H1 (cell line): ENCODE results near the gene GRIK4. TPM values are rescaled to one million over a fixed set of nuclear protein-coding genes. Genes with fewer than 3 reads are reported as not detected.

Experiments
- CTCF ChIA-PET: fragments of 300-600 bp; sonication (Branson Sonifier 250); formaldehyde crosslinking; loops from one replicate; lab custom pipeline; 2021; ENCODE audit not compliant: partially characterized antibody; lab: Charles Lee
- POLR2A ChIA-PET: fragments of 300-600 bp; sonication (Branson Sonifier 250); formaldehyde crosslinking; loops from one replicate; lab custom pipeline; 2021; ENCODE audit warnings: inconsistent platforms; ENCODE audit not compliant: partially characterized antibody; lab: Charles Lee
- DNase-seq, 2 experiments: peaks; one replicate each; pipeline versions ENCODE4 v3.0.0 to v3.0.0-alpha.2; 2010 to 2022; ENCODE audit warnings: low spot score in 2 of 2, low read depth in 1 of 2, mixed read lengths in 1 of 2
- FAIRE-seq: peaks from 2 replicates; lab custom pipeline; 2011; peaks lifted over from hg19 to GRCh38; lab: Jason Lieb, UNC
- H2AFZ ChIP-seq: 2 replicates; pipeline ENCODE4 v1.8.1; 2012; ENCODE audit warnings: low read length, inconsistent platforms
- H2AK5ac ChIP-seq: 2 replicates; pipeline ENCODE4 v1.6.1; 2013; ENCODE audit warnings: low read depth, low read length
- H2BK120ac ChIP-seq: replicated peaks from 2 replicates; pipeline ENCODE3; 2013; ENCODE audit warnings: low read depth, low read length, inconsistent platforms
- H2BK12ac ChIP-seq: 2 replicates; pipeline ENCODE4 v1.6.1; 2013; ENCODE audit warnings: low read depth, low read length
- H2BK15ac ChIP-seq: 2 replicates; pipeline ENCODE4 v1.6.1; 2013; ENCODE audit warnings: low read length
- H2BK20ac ChIP-seq: 2 replicates; pipeline ENCODE4 v1.6.1; 2013; ENCODE audit warnings: low read length
- H2BK5ac ChIP-seq: 2 replicates; pipeline ENCODE4 v1.6.1; 2013; ENCODE audit warnings: low read depth, low read length
- H3K14ac ChIP-seq: 2 replicates; pipeline ENCODE4 v1.6.1; 2013; ENCODE audit warnings: inconsistent platforms; ENCODE audit not compliant: insufficient read length
- H3K18ac ChIP-seq: 2 replicates; pipeline ENCODE4 v1.6.1; 2013; ENCODE audit warnings: low read length; ENCODE audit errors: extremely low read depth
- H3K23ac ChIP-seq: 2 replicates; pipeline ENCODE4 v1.6.1; 2013; ENCODE audit warnings: inconsistent platforms; ENCODE audit not compliant: insufficient read length
- H3K23me2 ChIP-seq: 2 replicates; pipeline ENCODE4 v1.6.1; 2013; ENCODE audit warnings: low read depth, low read length
- H3K27ac ChIP-seq: 2 replicates; pipeline ENCODE4 v1.6.1; 2011; ENCODE audit warnings: low read depth, low read length, inconsistent platforms
- H3K27me3 ChIP-seq, 4 experiments: replicated peaks in 1 of 4; 1 replicate in 1 of 4; 2 replicates in 3 of 4; pipeline versions ENCODE4 v1.6.1 to v1.8.1; 2011 to 2013; ENCODE audit warnings: low read length in 3 of 4, mild to moderate bottlenecking in 3 of 4, inconsistent platforms in 2 of 4, mixed read lengths in 2 of 4, moderate library complexity in 1 of 4; ENCODE audit not compliant: control insufficient read depth in 3 of 4, insufficient read depth in 3 of 4; ENCODE audit errors: extremely low read depth in 1 of 4
- H3K36me3 ChIP-seq, 4 experiments: 2 replicates each; pipeline versions ENCODE4 v1.6.1 to v1.8.1; 2011 to 2013; ENCODE audit warnings: mild to moderate bottlenecking in 4 of 4, low read length in 3 of 4, moderate library complexity in 2 of 4, control low read depth in 1 of 4, inconsistent platforms in 1 of 4; ENCODE audit not compliant: insufficient read depth in 4 of 4, control insufficient read depth in 2 of 4
- H3K4ac ChIP-seq: replicated peaks from 2 replicates; pipeline ENCODE3; 2013; ENCODE audit warnings: low read length, low read depth, mixed read lengths, inconsistent platforms; ENCODE audit not compliant: insufficient read length
- H3K4me1 ChIP-seq, 4 experiments: replicated peaks in 1 of 4; 1 replicate in 1 of 4; 2 replicates in 3 of 4; pipeline versions ENCODE4 v1.6.1 to v1.8.1; 2011 to 2013; ENCODE audit warnings: low read length in 3 of 4, inconsistent platforms in 2 of 4, mixed read lengths in 1 of 4; ENCODE audit not compliant: insufficient read depth in 4 of 4, control insufficient read depth in 3 of 4
- H3K4me2 ChIP-seq, 2 experiments: 2 replicates each; pipeline versions ENCODE4 v1.6.1 to v1.8.1; 2011 to 2013; ENCODE audit warnings: low read depth in 2 of 2, low read length in 2 of 2, control low read depth in 1 of 2, inconsistent platforms in 1 of 2, mild to moderate bottlenecking in 1 of 2; ENCODE audit not compliant: insufficient read depth in 1 of 2
- H3K4me3 ChIP-seq, 4 experiments: fragments of 200-600, 300-600 bp in 1 of 4; sonication (generic), shearing (Covaris generic), sonication (Bioruptor Twin) in 1 of 4; 2 replicates each; pipeline versions ENCODE4 v1.5.1 to v1.8.1; 2011 to 2016; ENCODE audit warnings: low read length in 4 of 4, low read depth in 3 of 4, control low read depth in 2 of 4, inconsistent platforms in 2 of 4, mild to moderate bottlenecking in 2 of 4, mixed read lengths in 1 of 4, moderate library complexity in 1 of 4; ENCODE audit not compliant: insufficient read depth in 2 of 4; ENCODE audit errors: extremely low read depth in 1 of 4
- H3K56ac ChIP-seq: replicated peaks from 2 replicates; pipeline ENCODE3; 2013; ENCODE audit warnings: low read depth, mild to moderate bottlenecking, mixed read lengths, low read length, inconsistent platforms; ENCODE audit not compliant: insufficient read length
- H3K79me1 ChIP-seq: 2 replicates; pipeline ENCODE4 v1.6.1; 2013; ENCODE audit warnings: low read depth, low read length, control low read depth
- H3K79me2 ChIP-seq, 2 experiments: 2 replicates each; pipeline versions ENCODE4 v1.6.1 to v1.8.1; 2012 to 2013; ENCODE audit warnings: low read length in 2 of 2, mild to moderate bottlenecking in 2 of 2, inconsistent platforms in 1 of 2; ENCODE audit not compliant: insufficient read depth in 2 of 2, control insufficient read depth in 1 of 2
- H3K9ac ChIP-seq, 4 experiments: replicated peaks in 1 of 4; 1 replicate in 1 of 4; 2 replicates in 3 of 4; pipeline versions ENCODE4 v1.6.1 to v1.8.1; 2011 to 2013; ENCODE audit warnings: low read depth in 3 of 4, low read length in 3 of 4, control low read depth in 2 of 4, mild to moderate bottlenecking in 2 of 4, moderate library complexity in 2 of 4, inconsistent platforms in 1 of 4; ENCODE audit errors: extremely low read depth in 1 of 4
- H3K9me3 ChIP-seq, 2 experiments: 2 replicates each; pipeline versions ENCODE4 v1.6.1 to v1.8.1; 2012 to 2013; ENCODE audit warnings: mild to moderate bottlenecking in 2 of 2, moderate library complexity in 2 of 2, control low read depth in 1 of 2, inconsistent platforms in 1 of 2, low read depth in 1 of 2, low read length in 1 of 2, mixed read lengths in 1 of 2; ENCODE audit not compliant: insufficient read depth in 2 of 2
- H4K20me1 ChIP-seq, 2 experiments: replicated peaks in 1 of 2; 2 replicates each; pipeline versions ENCODE3 to v1.8.1; 2011 to 2013; ENCODE audit warnings: inconsistent platforms in 2 of 2, low read length in 2 of 2, mild to moderate bottlenecking in 1 of 2; ENCODE audit not compliant: insufficient read depth in 2 of 2, control insufficient read depth in 1 of 2
- H4K5ac ChIP-seq: 2 replicates; pipeline ENCODE4 v1.6.1; 2013; ENCODE audit warnings: low read length, low read depth, mixed read lengths, inconsistent platforms; ENCODE audit not compliant: insufficient read length
- H4K8ac ChIP-seq: 2 replicates; pipeline ENCODE4 v1.8.0; 2013; ENCODE audit warnings: mild to moderate bottlenecking, moderate library complexity, low read length, inconsistent platforms; ENCODE audit not compliant: insufficient read depth; ENCODE audit errors: extremely low read depth
- H4K91ac ChIP-seq: replicated peaks from 2 replicates; pipeline ENCODE3; 2013; ENCODE audit warnings: low read length, mixed read lengths, inconsistent platforms; ENCODE audit not compliant: insufficient read length
- POLR2A ChIP-seq, 2 experiments: IDR thresholded peaks; 1 replicate in 1 of 2; 2 replicates in 1 of 2; pipeline ENCODE4 v1.6.1; 2011; ENCODE audit warnings: low read depth in 2 of 2, low read length in 2 of 2, mild to moderate bottlenecking in 2 of 2; ENCODE audit errors: control extremely low read depth in 1 of 2
- POU5F1 ChIP-seq: IDR thresholded peaks from 2 replicates; pipeline ENCODE4 v1.6.1; 2011; ENCODE audit warnings: low read depth, mild to moderate bottlenecking, low read length, moderate library complexity
- RFX5 ChIP-seq: IDR thresholded peaks from 2 replicates; pipeline ENCODE4 v1.6.1; 2011; ENCODE audit warnings: low read depth, low read length, improper control_type of control experiment, borderline replicate concordance
- SIN3A ChIP-seq, 2 experiments: IDR thresholded peaks in 1 of 2; conservative IDR thresholded peaks in 1 of 2; 2 replicates each; pipeline ENCODE4 v1.6.1; 2011 to 2012; ENCODE audit warnings: low read length in 2 of 2, improper control_type of control experiment in 1 of 2, low read depth in 1 of 2, mild to moderate bottlenecking in 1 of 2
- WGBS, 2 experiments: shearing (Covaris generic) in 1 of 2; methylation state at CpG; one replicate each; pipeline versions ENCODE4 v1.1.6 to v1.1.7; 2013 to 2015; ENCODE audit warnings: low lambda C conversion rate in 2 of 2, mixed read lengths in 2 of 2, inconsistent platforms in 1 of 2, low coverage in 1 of 2, missing lambda C conversion rate in 1 of 2; ENCODE audit not compliant: insufficient replicate concordance in 2 of 2, insufficient coverage in 1 of 2, insufficient read length in 1 of 2; ENCODE audit errors: extremely low coverage in 1 of 2, missing lambda C conversion rate in 1 of 2; 5-methylcytosine and 5-hydroxymethylcytosine counted together
- polyA plus RNA-seq, 7 experiments: library from polyadenylated mRNA; depleted of rRNA in 3 of 7; stranded (reverse) in 5 of 7; unstranded in 2 of 7; fragments of >200 nt in 5 of 7; fragments of 200-250 nt in 2 of 7; gene quantifications; 1 replicate in 5 of 7; 2 replicates in 1 of 7; 4 replicates in 1 of 7; pipeline versions ENCODE4 v1.2.1 to v1.2.3, GENCODE V29; 2011 to 2013; ENCODE audit warnings: missing spikeins in 2 of 7, mixed read lengths in 2 of 7
- total RNA-seq: library from RNA; stranded (reverse); fragmentation: NEBNext Ultra II Directional; extraction: Animal tissue kit (Norgen Biotek cat#: 25700); gene quantifications from 2 replicates; pipeline ENCODE4 v1.2.1, GENCODE V29; 2021
- TF ChIP-seq, protein P1 (sequence below): IDR thresholded peaks from 2 replicates; pipeline ENCODE4 v1.6.1; 2012; ENCODE audit warnings: inconsistent platforms

The GRIK4 gene
- total and polyA plus RNA-seq, 2 of the 8 experiments (the other 6 are each of a cell fraction or from before 2014, with no cell fraction given) = 1.2 to 2.9 TPM

DNA sequence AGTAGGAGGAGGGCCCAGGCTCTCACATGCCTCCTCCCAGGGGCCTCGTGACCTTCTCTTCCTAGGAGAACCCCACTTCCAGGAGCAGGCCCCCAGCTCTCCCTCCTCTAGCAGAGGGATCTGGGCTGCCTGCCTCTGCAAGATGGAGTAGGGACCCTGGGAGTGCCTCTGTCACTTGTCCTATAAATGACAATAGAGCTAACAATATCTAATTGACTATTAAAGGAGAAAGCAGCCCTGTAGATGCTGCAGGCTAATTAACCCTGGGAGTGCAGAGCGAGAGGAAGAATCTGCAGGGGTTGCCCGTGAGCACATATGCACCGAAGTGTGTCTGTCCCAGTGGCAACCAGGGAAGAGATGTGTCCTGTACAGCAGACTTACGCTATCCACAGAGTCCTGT lies 184.4 kb downstream of the GRIK4 start:
- Histone ChIP-seq H3K14ac (no peak overlapping the region), H3K36me3 (no peaks in the 10 kb centered on the region; a peak in 1 of 8 replicates), H3K27ac (no peak overlapping the region), H3K18ac (no peak overlapping the region), H2BK12ac (no peak overlapping the region), H3K56ac (no peak overlapping the region), H2BK20ac (no peak overlapping the region), H4K5ac (no peak overlapping the region), H2AFZ (no peak overlapping the region), H2BK5ac (no peak overlapping the region), H3K23me2 (no peaks in the 10 kb centered on the region), H3K9ac (no peak overlapping the region), H2AK5ac (no peak overlapping the region), H4K8ac (no peak overlapping the region), H3K4me1 (peaks cover 0 to 7% (median 2%) of the 10 kb centered on the region in 4 experiments; a peak in 2 of 7 replicates), H3K27me3 (no peaks in the 10 kb centered on the region), H3K4ac (no peak overlapping the region), H3K79me2 (no peaks in the 10 kb centered on the region), H3K9me3 (no peaks in the 10 kb centered on the region), H4K91ac (no peak overlapping the region), H4K20me1 (no peaks in the 10 kb centered on the region), H2BK120ac (no peak overlapping the region), H3K4me2 (no peak overlapping the region), H2BK15ac (no peak overlapping the region), H3K23ac (no peak overlapping the region), H3K79me1 (no peaks in the 10 kb centered on the region; the same call in 1 of the 2 replicates), H3K4me3 (no peak overlapping the region)
- no peak for FAIRE-seq
- 92% methylated on average over 5 of the region's 5 CpGs; no CpG with 5 or more reads in 1 of the 2 experiments for WGBS, 2 experiments
- CTCF ChIA-PET = interaction anchor here (0.6 to 17.4 kb wide), 45 partner anchors 10 to 560 kb away, joined by 3 to 300 read pairs (median 6); no protein-coding TSS in a partner anchor
- POLR2A ChIA-PET = interaction anchor here (1.4 kb wide), 1 partner anchor 132 kb away, joined by 3 read pairs; no protein-coding TSS in a partner anchor
- DNase-seq = no peak
- no peak for TF ChIP-seq POU5F1
- TF ChIP-seq RFX5 = no peak
- TF ChIP-seq POLR2A (IDR thresholded peaks at IDR 0.05; ENCODE audit: control extremely low read depth in 1 of 2, low read depth in 2 of 2, low read length in 2 of 2) = no peak
- TF ChIP-seq SIN3A (conservative IDR thresholded peaks at IDR 0.05 in 1 of 2, IDR thresholded peaks at IDR 0.05 in 1 of 2; ENCODE audit: low read depth in 1 of 2, low read length in 2 of 2) = no peak
- TF ChIP-seq, protein P1, sequence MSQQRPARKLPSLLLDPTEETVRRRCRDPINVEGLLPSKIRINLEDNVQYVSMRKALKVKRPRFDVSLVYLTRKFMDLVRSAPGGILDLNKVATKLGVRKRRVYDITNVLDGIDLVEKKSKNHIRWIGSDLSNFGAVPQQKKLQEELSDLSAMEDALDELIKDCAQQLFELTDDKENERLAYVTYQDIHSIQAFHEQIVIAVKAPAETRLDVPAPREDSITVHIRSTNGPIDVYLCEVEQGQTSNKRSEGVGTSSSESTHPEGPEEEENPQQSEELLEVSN = no peak
